ENCODE results near the gene BAG1.

Gene BAG1

DNA sequence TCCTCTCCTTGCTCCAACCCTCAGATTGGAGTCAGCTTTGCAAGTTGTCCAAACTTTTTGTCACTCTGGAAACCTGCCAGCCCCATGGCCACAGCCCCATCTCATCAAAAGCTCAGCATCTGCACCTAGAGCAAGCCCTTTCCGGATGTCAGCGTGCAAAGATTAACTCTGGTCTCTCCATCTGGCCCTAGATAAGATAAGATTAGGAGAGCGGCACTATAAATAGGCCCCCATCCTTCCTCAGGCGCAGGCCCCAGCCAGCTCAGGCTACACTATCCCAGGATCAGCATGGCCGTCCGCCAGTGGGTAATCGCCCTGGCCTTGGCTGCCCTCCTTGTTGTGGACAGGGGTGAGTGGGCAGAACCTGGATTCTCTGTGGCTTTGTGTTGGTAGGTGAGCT, 24.6 kb downstream of the BAG1 start, which contains the start of gene SPINK4:
SPINK4 (plus strand) TSS at position 247 of the 400 bp plus-strand sequence; CDS start at position 289, 42 bp downstream.
- no peak for DNase-seq

DNA sequence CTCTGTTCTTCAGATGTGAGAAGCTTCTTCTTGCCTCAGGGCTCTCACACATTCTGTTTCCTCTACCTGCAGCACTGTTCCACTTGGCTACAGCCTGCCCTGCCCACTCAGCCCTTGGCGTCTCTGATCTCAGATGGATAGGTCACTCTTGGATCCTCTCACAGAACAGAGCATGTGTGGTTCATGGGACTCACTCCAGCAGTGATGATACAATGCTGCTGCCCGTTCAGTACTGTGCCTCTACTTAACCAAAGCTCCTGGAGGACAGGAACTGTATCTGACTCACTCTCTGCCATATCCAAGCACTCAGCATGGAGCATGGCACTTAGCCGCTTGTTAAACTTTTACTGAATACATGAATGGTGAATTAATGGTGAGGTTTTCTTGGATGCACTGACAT, 27.9 kb downstream of the BAG1 start:
- DNase-seq: no peak

GRCh38 chr9:33234511-33235467, 29.7 kb downstream of the BAG1 start:
- DNase-seq: no peak

DNA sequence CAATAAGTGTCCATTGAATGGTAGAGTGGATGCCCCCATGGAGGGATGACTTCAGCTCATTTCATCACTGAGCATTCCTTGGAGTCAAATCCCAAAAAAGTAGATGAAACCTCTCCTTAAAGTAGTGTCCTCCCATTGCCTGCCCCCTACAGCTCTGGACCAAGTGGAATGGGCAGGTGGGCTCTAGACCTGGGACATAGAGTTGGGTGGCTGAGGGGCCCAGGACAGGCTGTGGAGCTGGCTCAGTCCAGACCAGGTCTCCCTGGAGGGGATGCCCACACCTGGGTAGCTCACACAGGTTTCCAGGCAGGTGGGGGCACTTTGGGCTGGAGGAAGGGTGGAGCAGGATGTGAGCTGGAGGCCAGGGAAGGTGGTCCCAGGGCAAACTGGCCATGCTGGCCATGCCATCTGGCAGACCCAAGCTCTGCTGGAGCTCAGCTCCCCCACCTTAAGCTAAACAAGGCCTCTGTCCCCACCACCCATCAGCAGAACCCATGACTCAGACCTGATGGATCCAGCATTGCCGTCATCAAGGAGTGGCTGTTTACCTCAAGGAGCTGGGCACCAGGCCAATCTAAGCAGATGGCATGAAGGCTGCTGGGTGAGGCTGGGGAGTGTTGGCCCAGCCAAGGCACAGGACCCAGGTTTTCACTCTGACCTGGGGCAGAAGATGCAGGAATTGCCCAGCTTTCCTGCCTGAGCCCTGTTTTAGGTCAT, 30.7 kb downstream of the BAG1 start:
- no peak for DNase-seq

GRCh38 chr9:33232815-33233214, 31.7 kb downstream of the BAG1 start:
- no peak for DNase-seq

- DNase-seq: no peak
Observed at GRCh38 chr9:33231623-33231942, 32.9 kb downstream of the BAG1 start.

- no peak for DNase-seq
Observed at GRCh38 chr9:33230756-33231622, 33.5 kb downstream of the BAG1 start.

- no peak for DNase-seq
Observed at GRCh38 chr9:33229359-33230114, 35.0 kb downstream of the BAG1 start.

- DNase-seq: no peak
Observed at GRCh38 chr9:33228606-33229005, 35.9 kb downstream of the BAG1 start.

DNA sequence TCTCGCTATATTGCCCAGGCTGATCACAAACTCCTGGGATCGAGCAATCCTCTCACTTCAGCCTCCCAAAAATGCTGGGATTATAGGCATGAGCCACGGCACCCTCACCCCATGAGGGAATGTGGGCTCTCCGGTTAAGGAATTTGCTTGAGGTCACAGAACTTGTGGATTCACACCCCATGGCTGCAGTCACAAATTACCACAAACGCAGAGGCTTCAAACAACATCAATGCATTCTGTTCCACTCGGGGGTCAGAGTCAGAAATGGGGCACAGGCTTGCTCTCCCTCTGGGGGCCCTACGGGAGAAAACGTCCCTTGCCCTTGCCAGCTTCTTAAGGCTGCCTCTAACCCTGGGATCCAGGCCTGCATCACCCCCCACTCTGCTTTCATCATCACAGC, 36.8 kb downstream of the BAG1 start:
- DNase-seq: no peak

- peak; percentile 6 for DNase-seq
Observed at GRCh38 chr9:33227008-33227398, 37.5 kb downstream of the BAG1 start.

GRCh38 chr9:33225319-33226147, 39.0 kb downstream of the BAG1 start:
- DNase-seq: peak; percentile 75

DNA sequence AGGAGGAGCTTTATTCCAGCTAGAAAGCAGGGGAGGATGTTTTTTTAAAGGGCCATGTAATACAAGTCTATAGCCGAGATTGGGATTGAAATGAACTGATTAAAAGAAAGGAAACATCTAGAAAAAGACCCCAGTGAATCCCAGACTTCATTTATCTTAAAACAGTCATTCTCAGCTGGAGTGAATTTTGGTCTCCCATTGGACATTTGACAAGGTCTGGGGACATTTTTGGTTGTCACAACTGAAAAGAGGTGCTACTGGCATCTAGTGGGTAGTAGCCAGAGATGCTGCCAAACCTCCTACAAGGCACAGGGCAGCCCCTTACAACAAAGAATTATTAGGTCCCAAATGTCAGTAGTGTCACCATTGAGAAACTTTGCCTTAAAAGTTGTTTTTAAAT, 40.8 kb downstream of the BAG1 start:
- no peak for DNase-seq

DNA sequence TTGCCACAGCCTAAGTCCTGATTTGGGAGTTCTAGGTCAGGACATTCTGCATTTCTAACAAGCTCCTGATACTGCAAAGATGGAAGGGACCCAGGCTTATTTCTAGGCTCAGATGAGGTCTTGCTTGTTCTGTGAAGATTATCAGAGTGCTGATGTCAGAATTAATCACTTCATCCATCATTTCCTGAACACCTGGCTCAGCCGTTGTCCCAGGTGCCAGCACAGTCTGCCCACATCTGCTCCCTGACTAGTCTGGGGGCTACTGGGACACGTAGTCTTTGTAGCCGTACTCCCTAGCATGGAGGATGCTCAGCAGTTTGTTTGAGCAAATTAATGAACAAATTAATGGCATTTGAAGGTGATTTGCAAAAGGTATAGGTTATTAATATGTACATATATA, 42.5 kb downstream of the BAG1 start:
- no peak for DNase-seq

- DNase-seq: no peak
Observed at GRCh38 chr9:33221568-33221884, 43.0 kb downstream of the BAG1 start.

DNA sequence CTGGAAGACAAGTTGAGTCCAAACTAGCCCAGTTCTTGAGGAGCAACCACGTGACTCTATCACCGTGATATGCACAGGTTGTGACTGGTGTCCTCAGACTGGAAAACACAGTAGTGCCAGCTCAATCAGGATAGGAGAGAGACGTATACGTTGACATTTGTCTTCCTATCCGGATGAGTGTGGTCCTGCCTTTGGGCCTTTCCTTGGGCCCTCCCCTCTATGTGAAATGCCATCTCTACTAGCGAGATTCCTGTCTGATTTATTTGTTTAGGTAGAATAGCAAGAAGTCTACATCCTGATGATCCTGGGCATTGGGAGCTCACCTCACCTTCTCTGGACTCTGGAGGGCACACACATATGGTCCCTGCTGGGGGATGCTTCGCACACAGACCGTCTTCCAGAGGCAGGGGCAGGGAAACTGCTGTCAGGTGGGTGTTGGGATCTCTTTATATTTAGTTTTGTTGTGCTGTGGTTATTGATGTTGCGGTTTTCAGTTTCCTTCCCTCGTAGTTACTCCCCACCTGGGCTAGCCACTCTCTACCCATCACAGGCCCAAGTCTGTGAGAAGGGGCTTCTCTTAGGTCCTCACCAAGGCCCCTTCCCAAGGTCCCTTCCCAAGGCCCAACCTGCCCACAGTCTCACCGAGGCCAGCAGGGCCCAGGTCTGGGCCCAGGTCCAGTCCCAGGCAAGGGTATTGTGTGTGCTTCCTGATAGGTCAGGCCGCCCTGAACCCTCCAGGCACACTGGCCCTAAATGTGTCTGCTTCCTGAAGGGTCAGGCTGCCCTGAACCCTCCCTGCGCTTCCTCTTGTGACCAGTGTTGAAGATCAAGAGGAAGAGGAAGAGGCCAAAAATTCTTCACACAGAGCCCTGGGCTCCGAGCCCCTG, 43.6 kb downstream of the BAG1 start:
- DNase-seq: no peak

DNA sequence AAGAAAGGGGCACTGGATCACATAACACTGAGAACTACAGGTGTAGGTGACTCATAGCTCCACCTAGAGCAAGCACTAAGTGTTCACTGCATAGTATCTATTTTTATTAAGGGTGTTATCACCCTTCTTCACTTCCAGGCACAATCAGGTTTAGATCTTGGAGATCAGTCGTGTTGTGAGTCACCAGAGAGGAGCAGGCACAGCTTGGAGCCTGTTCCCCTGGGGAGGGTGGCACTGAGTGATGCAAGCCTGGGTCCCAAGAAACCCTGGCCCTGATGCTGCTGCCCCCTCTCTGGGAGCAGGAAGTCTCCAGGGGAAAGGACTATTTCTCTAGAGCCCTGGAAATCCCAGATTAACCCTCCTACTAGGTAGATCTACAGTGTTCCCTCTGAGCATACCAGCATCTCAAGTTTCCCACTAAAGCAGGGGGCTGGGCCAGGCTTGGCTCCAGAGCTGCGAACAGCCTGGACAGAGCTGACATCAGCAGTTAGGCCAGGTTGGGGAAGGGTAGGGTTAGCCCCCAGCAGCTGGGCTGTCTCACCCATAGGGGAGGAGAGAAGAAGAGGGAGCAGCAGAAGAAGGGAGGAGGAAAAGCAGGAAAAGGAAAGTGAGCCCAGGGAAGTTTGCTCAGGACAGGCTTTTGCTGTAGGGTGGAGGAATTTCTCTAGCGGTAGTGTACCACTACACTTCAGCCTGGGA, 52.7 kb downstream of the BAG1 start:
- no peak for DNase-seq

GRCh38 chr9:33210006-33210715, 54.3 kb downstream of the BAG1 start:
- DNase-seq: no peak

DNA sequence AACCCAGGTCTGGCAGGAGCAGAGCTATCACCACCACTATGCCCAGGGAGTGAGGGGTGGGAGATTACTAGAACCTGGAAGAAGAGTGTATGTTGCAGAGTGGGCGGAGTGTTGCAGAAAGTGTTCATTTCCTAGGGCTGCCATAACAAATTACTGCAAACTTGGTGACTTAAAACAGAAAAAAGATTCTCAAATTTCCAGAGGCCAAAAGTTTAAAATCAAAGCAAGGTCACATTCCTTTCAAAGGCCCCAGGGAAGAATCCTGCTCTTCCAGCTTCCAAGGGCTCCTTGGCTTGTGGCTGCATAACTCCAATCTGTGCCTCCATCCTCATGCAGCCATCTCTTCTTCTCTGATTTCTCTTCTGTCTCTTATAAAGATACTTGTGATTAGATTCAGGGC, 55.1 kb downstream of the BAG1 start:
- DNase-seq: no peak
